ENCODE data around the gene BBOX1.
A peak's percentile ranks its signal among the peaks of the same experiment; 100 is the strongest.
"Not testable (repeated sequence)": the region's sequence is repeated elsewhere in the genome, so short reads cannot be mapped to it uniquely, and the experiment has no call there.

Gene BBOX1

GRCh38 chr11:27040302-27041115 is at the start of gene BBOX1:
BBOX1 (plus strand) TSS chr11:27040815; CDS start chr11:27055431, 14,616 bp downstream.
- no peak for DNase-seq (ENCODE audit: low spot score)

- no peak for DNase-seq (ENCODE audit: low spot score)
These were observed 48.5 kb upstream of the BBOX1 start for GRCh38 chr11:26992031-26992541.

GRCh38 chr11:26993965-26994457 is 46.6 kb upstream of the BBOX1 start, which contains the start of gene FIBIN:
FIBIN (plus strand) TSS chr11:26994112; CDS start chr11:26994527, 415 bp downstream.
- peak; percentile 83 for DNase-seq (ENCODE audit: low spot score)

- DNase-seq (ENCODE audit: low spot score) = peak; percentile 68
These were observed 46.0 kb upstream of the BBOX1 start for GRCh38 chr11:26994631-26995095.

- no peak for DNase-seq (ENCODE audit: low spot score)
These were observed 44.7 kb upstream of the BBOX1 start for GRCh38 chr11:26995701-26996460.

- no peak for DNase-seq (ENCODE audit: low spot score)
These were observed 43.2 kb upstream of the BBOX1 start for GRCh38 chr11:26997378-26997777.

- DNase-seq (ENCODE audit: low spot score) = not testable (repeated sequence)
These were observed 39.4 kb upstream of the BBOX1 start for GRCh38 chr11:27001136-27001730.

- no peak for DNase-seq (ENCODE audit: low spot score)
These were observed 38.2 kb upstream of the BBOX1 start for GRCh38 chr11:27002431-27002830.

GRCh38 chr11:27002838-27003237 is 37.8 kb upstream of the BBOX1 start:
- no peak for DNase-seq (ENCODE audit: low spot score)

GRCh38 chr11:27004103-27004502 is 36.5 kb upstream of the BBOX1 start:
- no peak for DNase-seq (ENCODE audit: low spot score)

- DNase-seq (ENCODE audit: low spot score) = no peak
These were observed 31.6 kb upstream of the BBOX1 start for GRCh38 chr11:27008811-27009535.

- no peak for DNase-seq (ENCODE audit: low spot score)
These were observed 28.9 kb upstream of the BBOX1 start for GRCh38 chr11:27011560-27012233.

GRCh38 chr11:27012234-27012921 is 28.2 kb upstream of the BBOX1 start:
- no peak for DNase-seq (ENCODE audit: low spot score)

- DNase-seq (ENCODE audit: low spot score) = no peak
These were observed 26.7 kb upstream of the BBOX1 start for GRCh38 chr11:27013781-27014361.

GRCh38 chr11:27018902-27019529 is 21.6 kb upstream of the BBOX1 start:
- no peak for DNase-seq (ENCODE audit: low spot score)

GRCh38 chr11:27020751-27021150 is 19.9 kb upstream of the BBOX1 start:
- no peak for DNase-seq (ENCODE audit: low spot score)

- no peak for DNase-seq (ENCODE audit: low spot score)
These were observed 17.9 kb upstream of the BBOX1 start for GRCh38 chr11:27022659-27023251.

GRCh38 chr11:27024865-27025264 is 15.8 kb upstream of the BBOX1 start:
- no peak for DNase-seq (ENCODE audit: low spot score)

Measured in left forelimb (tissue), 1 donor.